ENCODE measurements around the gene MRPL32. TPM values are rescaled to one million over a fixed set of nuclear protein-coding genes. Genes with fewer than 3 reads are reported as not detected.

Gene MRPL32
- total and polyA plus RNA-seq, 2 of the 13 experiments (the other 11 are each of a cell fraction or from before 2014, with no cell fraction given), result 39.0 to 81.2 TPM

DNA sequence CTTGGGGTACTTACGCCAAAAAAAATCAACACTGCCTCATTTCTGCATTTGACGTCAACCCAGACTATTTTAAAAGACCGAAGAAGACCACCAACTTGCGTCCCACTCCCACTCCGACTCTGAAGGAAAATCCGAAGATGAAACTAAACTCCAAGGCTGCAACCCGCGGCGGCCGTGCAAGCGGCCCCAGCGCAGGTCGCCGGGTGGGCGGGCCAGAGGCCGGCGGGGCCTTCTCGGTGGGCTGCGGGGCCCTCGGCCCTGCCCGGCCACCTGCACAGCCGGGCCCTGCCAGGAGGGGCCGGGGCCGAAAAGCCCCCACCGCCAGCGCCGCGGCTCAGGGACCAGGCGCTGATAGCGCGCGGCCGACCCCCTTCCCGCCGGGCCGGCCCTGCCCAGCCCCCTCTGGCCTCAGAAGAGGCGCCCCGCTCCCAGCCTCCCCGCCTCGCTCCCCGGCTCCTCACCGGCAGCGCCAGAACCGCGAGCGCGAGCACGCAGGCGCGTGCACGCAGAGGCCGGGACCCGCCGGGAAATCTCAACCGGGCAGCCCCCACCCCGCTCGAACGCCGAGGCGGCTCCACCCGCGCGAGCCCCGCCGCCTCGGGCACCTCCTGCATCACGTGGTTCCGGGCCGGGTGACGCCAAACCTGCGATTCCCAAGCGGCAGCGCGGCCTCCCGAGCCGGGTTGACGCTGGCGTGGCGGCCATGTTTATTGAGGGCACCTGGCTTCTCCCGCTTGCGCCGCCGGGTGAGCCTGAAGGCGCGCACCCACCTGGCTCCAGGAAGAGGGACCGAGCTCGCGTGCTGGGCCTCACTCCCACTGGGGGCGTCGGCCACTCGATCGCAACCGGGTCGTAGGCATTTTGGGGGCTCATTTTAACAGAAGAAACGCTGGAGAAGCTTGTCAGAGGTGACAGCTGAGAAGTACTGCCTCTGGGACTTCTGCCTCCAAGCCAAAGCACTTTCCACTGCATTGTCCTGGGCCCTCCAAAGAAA lies 20.4 kb upstream of the MRPL32 start, which contains the start of gene C7orf25 (continued):
- TF ChIP-seq ZNF503 (CRISPR knock-in tag; IDR thresholded peaks at IDR 0.05) (peak; percentile 56), ELF1 (CRISPR knock-in tag; IDR thresholded peaks at IDR 0.05) (peak; percentile 82; the same call in 1 of the 2 replicates), CREBL2 (CRISPR knock-in tag; IDR thresholded peaks at IDR 0.05; ENCODE audit: borderline replicate concordance) (no peak; the same call in 1 of the 2 replicates), KLF16 (CRISPR knock-in tag; IDR thresholded peaks at IDR 0.05) (peak; percentile 70 to 89; a peak in 3 of 4 replicates), ASH2L (IDR thresholded peaks at IDR 0.05; ENCODE audit: insufficient read length, low read depth, low read length) (peak; percentile 77), STAG1 (CRISPR knock-in tag; IDR thresholded peaks at IDR 0.05) (no peak; the same call in 1 of the 2 replicates), ZNF644 (CRISPR knock-in tag; IDR thresholded peaks at IDR 0.05; ENCODE audit: low read depth) (no peak), ZNF251 (CRISPR knock-in tag; IDR thresholded peaks at IDR 0.05) (no peak), PHF5A (CRISPR knock-in tag; IDR thresholded peaks at IDR 0.05; ENCODE audit: low read depth, unreplicated experiment) (peak; percentile 53), ZNF546 (CRISPR knock-in tag; conservative IDR thresholded peaks at IDR 0.05) (no peak; the same call in 1 of the 2 replicates), NR2F1 (CRISPR knock-in tag; IDR thresholded peaks at IDR 0.05) (no peak), ZNF34 (CRISPR knock-in tag; IDR thresholded peaks at IDR 0.05; ENCODE audit: borderline replicate concordance) (peak; percentile 61; the same call in 1 of the 2 replicates), ZNF781 (CRISPR knock-in tag; IDR thresholded peaks at IDR 0.05; ENCODE audit: borderline replicate concordance, not compliant biosample characterization) (peak; percentile 94)
- TF ChIP-seq, protein P1, sequence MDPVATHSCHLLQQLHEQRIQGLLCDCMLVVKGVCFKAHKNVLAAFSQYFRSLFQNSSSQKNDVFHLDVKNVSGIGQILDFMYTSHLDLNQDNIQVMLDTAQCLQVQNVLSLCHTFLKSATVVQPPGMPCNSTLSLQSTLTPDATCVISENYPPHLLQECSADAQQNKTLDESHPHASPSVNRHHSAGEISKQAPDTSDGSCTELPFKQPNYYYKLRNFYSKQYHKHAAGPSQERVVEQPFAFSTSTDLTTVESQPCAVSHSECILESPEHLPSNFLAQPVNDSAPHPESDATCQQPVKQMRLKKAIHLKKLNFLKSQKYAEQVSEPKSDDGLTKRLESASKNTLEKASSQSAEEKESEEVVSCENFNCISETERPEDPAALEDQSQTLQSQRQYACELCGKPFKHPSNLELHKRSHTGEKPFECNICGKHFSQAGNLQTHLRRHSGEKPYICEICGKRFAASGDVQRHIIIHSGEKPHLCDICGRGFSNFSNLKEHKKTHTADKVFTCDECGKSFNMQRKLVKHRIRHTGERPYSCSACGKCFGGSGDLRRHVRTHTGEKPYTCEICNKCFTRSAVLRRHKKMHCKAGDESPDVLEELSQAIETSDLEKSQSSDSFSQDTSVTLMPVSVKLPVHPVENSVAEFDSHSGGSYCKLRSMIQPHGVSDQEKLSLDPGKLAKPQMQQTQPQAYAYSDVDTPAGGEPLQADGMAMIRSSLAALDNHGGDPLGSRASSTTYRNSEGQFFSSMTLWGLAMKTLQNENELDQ (CRISPR knock-in tag; IDR thresholded peaks at IDR 0.05; ENCODE audit: borderline replicate concordance), result no peak
- TF ChIP-seq, protein P2, sequence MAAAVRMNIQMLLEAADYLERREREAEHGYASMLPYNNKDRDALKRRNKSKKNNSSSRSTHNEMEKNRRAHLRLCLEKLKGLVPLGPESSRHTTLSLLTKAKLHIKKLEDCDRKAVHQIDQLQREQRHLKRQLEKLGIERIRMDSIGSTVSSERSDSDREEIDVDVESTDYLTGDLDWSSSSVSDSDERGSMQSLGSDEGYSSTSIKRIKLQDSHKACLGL (CRISPR knock-in tag; IDR thresholded peaks at IDR 0.05), result peak; percentile 73; the same call in 1 of the 2 replicates
- TF ChIP-seq, protein P3, sequence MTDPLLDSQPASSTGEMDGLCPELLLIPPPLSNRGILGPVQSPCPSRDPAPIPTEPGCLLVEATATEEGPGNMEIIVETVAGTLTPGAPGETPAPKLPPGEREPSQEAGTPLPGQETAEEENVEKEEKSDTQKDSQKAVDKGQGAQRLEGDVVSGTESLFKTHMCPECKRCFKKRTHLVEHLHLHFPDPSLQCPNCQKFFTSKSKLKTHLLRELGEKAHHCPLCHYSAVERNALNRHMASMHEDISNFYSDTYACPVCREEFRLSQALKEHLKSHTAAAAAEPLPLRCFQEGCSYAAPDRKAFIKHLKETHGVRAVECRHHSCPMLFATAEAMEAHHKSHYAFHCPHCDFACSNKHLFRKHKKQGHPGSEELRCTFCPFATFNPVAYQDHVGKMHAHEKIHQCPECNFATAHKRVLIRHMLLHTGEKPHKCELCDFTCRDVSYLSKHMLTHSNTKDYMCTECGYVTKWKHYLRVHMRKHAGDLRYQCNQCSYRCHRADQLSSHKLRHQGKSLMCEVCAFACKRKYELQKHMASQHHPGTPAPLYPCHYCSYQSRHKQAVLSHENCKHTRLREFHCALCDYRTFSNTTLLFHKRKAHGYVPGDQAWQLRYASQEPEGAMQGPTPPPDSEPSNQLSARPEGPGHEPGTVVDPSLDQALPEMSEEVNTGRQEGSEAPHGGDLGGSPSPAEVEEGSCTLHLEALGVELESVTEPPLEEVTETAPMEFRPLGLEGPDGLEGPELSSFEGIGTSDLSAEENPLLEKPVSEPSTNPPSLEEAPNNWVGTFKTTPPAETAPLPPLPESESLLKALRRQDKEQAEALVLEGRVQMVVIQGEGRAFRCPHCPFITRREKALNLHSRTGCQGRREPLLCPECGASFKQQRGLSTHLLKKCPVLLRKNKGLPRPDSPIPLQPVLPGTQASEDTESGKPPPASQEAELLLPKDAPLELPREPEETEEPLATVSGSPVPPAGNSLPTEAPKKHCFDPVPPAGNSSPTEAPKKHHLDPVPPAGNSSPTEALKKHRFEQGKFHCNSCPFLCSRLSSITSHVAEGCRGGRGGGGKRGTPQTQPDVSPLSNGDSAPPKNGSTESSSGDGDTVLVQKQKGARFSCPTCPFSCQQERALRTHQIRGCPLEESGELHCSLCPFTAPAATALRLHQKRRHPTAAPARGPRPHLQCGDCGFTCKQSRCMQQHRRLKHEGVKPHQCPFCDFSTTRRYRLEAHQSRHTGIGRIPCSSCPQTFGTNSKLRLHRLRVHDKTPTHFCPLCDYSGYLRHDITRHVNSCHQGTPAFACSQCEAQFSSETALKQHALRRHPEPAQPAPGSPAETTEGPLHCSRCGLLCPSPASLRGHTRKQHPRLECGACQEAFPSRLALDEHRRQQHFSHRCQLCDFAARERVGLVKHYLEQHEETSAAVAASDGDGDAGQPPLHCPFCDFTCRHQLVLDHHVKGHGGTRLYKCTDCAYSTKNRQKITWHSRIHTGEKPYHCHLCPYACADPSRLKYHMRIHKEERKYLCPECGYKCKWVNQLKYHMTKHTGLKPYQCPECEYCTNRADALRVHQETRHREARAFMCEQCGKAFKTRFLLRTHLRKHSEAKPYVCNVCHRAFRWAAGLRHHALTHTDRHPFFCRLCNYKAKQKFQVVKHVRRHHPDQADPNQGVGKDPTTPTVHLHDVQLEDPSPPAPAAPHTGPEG (CRISPR knock-in tag; IDR thresholded peaks at IDR 0.05), result no peak
